Right renal pelvis (tissue), 4 donors: ENCODE results near the gene CYTH2. TPM values are rescaled to one million over a fixed set of nuclear protein-coding genes. Genes with fewer than 3 reads are reported as not detected.

ENCODE experiments used
- DNase-seq, 4 donors: peaks; one replicate each; pipeline ENCODE4 v3.0.0-alpha.2; 2013; ENCODE audit warnings: low read depth in 4 of 4, low spot score in 3 of 4, missing footprints in 1 of 4
- polyA plus RNA-seq, 4 donors: library from polyadenylated mRNA; unstranded; fragments of 120-200 nt; gene quantifications; one replicate each; pipeline ENCODE4 v1.2.1, GENCODE V29; 2013; ENCODE audit not compliant: insufficient read length in 4 of 4

Gene CYTH2, protein sequence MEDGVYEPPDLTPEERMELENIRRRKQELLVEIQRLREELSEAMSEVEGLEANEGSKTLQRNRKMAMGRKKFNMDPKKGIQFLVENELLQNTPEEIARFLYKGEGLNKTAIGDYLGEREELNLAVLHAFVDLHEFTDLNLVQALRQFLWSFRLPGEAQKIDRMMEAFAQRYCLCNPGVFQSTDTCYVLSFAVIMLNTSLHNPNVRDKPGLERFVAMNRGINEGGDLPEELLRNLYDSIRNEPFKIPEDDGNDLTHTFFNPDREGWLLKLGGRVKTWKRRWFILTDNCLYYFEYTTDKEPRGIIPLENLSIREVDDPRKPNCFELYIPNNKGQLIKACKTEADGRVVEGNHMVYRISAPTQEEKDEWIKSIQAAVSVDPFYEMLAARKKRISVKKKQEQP
- 10 to 100 TPM; 79.6 to 89.5 (median 84.3) TPM for polyA plus RNA-seq

DNA sequence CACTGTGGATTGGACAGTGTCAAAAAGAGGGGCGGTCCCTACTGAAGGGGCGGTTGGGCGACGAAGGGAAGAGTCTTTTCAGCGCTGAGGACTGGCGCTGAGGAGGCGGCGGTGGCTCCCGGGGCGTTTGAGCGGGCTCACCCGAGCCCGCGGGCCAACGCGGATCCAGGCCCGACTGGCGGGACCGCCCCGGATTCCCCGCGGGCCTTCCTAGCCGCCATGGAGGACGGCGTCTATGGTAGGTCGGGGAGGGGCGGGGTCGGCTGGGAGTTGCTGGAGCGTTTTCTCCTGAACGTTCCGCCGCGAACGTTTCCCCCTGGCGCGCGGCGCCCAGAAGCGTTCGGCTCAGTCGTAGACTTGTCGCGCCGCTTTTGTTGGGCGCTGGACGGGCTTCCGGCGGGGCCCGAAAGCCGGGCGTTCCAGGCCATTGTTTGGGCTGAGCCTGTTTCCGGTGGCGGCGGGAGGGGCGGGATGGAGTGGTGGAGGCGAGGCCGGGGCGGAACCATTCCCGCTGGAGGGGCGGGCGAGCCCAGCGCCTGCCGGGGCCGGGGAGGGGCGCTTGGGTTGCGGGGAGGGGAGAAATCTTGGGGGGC lies at the start of gene CYTH2:
CYTH2 (plus strand) TSS at position 81 of the 593 bp plus-strand sequence; CDS start at position 220, 139 bp downstream.
- peak in 2 of 4 donors; percentile 48 to 54 for DNase-seq

DNA sequence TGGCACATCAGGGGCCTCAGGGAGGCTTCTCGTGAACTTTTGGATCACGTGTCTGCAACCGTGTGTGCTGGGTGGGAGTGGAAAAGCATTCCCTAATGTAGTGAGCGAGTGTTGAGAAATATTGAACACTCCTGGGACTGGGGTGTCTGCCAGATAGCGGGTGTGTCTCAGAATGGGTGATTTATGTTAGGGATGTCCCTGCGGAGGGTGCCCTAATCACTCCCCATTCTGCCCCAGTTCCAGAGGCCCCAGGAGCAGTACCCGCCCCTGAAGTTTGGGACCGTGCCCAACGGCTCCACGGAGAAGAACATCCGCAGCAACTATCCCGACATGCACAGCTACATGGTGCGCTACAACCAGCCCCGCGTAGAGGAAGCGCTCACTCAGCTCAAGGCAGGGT lies 47.6 kb upstream of the CYTH2 start:
- no peak for DNase-seq

DNA sequence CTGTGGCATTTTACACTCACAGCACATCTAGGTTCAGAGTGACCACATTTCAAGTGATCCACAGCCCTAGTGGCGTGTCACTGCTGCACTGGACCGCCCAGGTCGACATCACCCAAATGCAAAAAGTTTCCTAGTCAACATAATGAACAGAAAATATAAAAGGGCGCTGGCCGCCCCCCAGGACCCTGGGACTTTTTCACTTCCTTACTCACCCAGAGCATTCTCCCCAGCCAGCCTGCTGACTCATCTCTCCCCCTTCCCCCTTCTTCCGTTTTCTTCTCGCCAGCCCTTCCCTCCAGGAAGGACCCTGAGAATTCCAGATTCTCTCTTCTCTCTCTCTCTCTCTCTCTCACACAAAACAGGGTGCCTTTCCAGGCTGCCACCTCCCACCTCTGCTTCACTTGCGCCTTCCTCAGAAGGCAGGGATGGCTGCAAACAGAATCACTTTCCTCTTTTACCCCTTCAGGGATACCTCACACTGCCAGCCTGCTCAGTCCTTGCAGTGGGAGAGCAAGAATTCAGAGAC lies 44.4 kb upstream of the CYTH2 start:
- no peak for DNase-seq

DNA sequence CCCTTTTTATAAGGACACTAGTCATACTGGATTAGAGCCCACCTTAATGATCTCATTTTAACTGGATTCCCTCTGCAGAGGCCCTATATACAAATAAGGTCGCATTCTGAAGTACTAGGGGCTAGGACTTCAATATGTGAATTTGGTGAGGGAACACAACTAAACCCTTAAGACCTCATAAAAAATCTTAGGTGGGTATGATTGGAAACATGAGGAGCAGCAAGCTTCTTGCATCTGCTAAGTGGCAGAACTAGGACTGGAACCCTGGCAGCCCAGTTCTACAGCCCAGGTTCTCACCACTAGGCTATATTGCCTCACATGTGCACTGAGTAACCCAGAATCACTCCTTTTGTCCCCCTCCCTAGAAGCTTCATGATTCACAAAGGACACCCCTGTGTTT lies 40.5 kb upstream of the CYTH2 start:
- DNase-seq: no peak

DNA sequence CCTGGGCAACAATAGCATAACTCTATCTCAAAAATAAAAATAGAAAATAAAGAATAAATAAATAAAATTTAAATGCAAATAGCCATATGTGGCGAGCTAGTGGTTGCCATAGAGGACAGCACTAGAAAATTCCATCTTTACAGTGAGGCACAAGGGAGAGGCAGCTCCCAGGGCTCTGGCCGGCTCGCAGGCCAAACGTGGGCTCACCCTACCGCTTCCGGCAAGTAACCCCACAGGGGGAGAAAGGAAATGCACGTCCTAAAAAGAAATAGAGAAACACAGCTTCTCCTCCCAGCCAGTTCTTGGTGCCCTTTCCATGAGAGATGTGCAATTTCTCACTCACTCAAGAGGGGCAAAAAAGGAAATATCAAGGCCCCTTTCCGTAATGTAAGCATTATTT lies 35.8 kb upstream of the CYTH2 start:
- no peak for DNase-seq

DNA sequence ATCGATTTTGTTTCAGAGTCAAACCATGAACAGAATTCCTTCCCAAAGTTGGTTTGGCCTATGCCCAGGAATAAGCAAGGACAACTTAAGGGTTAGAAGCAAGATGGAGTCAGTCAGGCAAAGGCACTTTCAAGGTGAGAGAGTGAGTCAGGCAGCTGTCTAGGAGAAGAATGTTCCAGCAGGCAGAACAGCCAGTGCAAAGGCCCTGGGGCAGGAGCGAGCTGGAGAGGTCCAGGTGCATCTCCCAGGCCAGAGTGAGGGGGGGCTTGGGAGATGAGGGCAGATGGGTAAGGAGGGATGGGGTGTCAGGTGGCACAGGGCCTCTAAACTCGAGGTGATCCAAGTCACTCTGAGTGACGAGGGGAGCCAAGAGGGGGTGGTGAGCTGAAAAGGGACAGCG lies 32.6 kb upstream of the CYTH2 start:
- DNase-seq: no peak

DNA sequence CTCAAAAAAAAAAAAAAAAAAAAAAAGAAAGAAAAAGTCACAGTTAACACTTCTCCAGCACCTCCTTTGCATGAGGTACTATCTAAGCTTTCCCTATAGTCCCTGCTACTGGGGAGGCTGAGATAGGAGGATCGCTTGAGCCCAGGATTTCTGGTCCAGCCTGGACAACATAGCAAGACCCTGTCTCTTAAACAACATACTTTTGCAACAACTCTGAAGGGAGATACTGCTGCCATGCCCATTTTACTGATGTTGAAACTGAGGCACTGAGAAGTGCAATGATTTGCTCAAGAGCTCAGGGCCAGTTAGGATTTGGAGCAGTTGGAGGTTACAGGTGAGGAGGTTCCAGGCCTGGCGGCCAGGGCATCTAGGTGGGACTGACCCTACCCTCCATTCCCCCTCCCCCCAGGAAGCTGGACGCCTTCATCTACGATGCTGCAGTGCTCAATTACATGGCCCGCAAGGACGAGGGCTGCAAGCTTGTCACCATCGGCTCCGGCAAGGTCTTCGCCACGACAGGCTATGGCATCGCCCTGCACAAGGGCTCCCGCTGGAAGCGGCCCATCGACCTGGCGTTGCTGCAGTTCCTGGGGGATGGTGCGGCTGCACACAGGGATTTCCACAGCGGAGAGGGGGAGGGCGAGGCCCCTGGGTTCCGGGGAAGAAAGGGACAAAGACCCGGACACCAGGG lies 27.7 kb upstream of the CYTH2 start:
- no peak for DNase-seq

DNA sequence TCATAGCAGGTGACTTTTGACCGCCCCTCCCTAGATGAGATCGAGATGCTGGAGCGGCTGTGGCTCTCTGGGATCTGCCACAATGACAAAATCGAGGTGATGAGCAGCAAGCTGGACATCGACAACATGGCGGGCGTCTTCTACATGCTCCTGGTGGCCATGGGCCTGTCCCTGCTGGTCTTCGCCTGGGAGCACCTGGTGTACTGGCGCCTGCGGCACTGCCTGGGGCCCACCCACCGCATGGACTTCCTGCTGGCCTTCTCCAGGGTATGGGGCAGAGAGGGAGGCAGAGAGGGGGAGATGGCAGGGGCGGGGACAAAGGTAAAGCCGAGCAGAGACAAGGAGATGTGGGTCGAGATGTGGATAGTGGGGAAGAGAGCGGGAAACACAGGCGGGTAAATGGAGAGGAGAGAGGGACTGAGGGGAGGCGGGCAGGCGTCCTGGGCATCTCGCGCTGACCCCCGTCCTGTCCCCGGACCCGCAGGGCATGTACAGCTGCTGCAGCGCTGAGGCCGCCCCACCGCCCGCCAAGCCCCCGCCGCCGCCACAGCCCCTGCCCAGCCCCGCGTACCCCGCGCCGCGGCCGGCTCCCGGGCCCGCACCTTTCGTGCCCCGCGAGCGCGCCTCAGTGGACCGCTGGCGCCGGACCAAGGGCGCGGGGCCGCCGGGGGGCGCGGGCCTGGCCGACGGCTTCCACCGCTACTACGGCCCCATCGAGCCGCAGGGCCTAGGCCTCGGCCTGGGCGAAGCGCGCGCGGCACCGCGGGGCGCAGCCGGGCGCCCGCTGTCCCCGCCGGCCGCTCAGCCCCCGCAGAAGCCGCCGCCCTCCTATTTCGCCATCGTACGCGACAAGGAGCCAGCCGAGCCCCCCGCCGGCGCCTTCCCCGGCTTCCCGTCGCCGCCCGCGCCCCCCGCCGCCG lies 26.8 kb upstream of the CYTH2 start:
- DNase-seq: no peak

DNA sequence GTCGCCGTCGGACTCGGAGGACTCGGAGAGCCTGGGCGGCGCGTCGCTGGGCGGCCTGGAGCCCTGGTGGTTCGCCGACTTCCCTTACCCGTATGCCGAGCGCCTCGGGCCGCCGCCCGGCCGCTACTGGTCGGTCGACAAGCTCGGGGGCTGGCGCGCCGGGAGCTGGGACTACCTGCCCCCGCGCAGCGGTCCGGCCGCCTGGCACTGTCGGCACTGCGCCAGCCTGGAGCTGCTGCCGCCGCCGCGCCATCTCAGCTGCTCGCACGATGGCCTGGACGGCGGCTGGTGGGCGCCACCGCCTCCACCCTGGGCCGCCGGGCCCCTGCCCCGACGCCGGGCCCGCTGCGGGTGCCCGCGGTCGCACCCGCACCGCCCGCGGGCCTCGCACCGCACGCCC lies 25.9 kb upstream of the CYTH2 start:
- no peak for DNase-seq

DNA sequence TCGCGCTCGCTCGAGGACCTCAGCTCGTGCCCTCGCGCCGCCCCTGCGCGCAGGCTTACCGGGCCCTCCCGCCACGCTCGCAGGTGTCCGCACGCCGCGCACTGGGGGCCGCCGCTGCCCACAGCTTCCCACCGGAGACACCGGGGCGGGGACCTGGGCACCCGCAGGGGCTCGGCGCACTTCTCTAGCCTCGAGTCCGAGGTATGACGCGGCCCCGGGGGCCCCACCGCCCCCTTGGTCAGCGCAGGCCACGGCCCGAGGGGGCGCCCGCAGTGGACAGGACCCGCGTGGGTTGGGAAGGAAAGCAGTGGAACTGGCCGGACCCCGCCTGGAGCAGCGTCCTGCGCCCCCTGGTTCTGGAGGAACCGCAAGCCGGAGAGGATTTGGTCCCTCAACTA lies 25.4 kb upstream of the CYTH2 start:
- DNase-seq: no peak

DNA sequence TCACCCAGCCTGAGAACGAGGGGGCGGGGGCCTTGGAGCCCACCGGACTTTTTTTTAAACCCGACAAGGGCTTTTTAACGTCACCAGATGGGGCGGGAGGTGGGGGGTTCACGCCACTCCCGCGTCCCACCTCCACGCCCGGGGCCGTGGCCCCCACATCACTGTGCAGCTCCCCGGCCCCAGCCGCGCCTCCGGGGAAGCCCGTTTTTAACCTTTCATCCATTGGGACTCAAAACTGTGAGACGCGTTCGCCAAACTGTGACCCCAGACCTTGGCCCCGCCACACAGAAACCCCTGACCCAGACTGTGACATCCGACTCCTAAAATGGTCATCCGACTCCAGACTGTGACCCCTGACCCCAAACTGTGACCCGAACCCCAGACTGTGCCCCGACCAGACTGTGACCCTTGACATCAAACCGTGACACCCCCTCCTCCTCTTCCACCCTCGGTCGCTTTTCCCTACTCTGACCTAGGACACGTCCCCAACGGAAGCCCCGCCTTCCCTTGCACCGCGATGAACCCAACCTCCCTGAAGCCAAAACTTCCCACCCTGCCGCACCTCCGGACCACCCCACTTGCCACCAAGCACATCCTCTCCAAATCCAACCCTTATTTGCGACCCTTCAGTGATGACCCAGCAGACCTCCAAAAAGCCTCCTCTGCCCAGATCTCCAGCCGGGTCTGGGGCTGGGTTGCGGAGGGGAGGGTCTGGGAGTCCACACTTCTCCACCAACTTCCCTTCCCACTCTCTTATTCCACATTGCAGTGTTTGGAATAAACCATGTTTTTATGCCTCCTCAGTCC lies 24.8 kb upstream of the CYTH2 start:
- no peak for DNase-seq

DNA sequence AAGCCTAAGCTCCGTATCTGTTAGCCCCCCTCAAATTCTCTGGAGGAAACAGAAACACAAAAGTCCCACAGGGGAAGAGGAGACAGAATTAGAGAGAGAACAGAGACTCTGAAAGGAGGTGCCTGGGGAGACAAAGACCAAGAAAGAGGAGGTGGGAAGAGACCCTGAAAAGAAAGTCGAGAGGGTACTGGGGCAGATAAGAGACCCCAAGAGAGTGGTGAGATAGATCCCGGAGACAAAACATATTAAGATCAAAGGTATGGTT lies 24.3 kb upstream of the CYTH2 start:
- no peak for DNase-seq

DNA sequence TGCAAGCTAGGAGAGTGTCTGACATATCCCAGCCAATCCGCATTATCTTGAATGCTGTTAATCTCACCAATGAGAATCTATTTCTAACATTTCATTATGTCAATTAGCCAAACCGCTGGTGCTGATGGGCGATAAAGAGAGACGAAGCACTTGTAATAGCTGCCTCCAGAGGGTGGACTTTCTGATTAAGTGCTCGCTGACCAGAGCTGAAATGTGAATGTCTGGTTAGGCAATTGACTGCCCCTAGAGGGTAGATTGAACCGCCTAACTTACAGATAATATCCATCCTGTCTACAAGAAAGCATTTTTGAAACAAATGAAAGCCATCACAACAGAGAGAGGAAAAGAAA lies 23.9 kb upstream of the CYTH2 start:
- peak in 2 of 4 donors; percentile 56 to 63 for DNase-seq

DNA sequence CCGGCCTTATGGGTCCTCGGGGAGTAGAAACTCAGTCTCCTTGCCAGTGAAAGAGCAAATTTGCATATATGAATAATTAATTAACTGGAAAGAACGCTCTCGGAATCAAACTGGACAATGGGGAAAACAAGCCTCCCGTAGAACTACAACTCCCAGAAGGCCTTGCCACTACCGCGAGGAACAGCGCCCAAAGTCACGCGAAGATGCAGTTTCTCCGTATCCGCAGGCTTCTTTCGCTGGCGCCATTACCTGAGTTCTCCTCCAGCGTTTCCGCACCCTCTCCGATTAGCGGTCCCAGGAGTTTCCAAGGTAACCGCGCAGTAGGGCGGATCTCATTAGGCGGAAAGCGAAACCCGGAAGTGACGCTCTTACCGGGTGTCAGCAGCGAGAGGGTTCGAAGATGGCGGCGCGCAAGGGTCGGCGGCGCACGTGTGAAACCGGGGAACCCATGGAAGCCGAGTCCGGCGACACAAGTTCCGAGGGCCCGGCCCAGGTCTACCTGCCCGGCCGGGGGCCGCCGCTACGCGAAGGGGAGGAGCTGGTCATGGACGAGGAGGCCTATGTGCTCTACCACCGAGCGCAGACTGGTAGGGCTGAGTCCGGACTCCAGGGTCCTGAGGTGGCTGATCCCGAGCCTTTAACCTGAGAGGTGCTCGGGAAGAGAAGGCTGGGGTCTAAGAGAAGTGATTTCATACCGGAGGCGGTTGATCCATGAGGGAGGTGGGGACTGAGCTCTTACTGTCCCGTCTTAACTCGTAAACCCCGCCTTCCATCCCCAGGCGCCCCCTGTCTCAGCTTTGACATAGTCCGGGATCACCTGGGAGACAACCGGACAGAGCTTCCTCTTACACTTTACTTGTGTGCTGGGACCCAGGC lies 23.3 kb upstream of the CYTH2 start, which contains the start of gene GRWD1:
GRWD1 (plus strand) TSS at position 378 of the 876 bp plus-strand sequence; CDS start at position 401, 23 bp downstream.
- peak; percentile 88 to 95 (median 92) for DNase-seq

DNA sequence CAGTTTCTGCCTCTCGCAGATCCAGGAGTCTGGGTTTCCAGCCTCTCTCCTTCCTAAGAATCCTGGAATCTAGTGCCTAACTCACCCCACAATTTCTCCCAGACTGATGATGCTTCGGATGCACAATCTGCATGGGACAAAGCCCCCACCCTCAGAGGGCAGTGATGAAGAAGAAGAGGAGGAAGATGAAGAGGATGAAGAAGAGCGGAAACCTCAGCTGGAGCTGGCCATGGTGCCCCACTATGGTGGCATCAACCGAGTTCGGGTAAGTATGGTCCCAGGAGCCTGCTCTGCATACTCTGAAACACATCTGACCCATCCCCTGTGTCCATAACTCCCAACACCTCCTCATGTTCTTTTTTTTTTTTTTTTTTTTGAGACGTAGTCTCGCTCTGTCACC lies 22.6 kb upstream of the CYTH2 start:
- no peak for DNase-seq

DNA sequence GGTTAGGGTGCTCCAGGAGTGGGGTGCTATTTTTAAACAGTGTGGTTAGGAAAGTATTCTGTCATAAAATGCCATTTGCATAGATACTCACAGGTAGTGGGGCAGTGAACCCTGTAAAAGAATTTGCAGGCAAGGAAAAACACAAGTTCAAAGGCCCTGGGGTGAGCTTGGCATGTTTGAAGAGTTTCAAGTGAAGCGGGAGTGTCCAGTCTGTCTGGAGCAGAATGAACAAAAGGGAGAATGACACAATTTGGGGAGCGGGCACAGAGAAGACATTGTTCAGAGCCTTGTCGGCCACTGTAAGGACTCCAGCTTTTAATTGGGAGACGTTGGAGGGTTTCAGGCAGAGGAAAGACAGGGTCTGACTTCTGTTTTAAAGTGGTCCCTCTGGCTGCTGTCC lies 20.6 kb upstream of the CYTH2 start:
- DNase-seq: no peak

DNA sequence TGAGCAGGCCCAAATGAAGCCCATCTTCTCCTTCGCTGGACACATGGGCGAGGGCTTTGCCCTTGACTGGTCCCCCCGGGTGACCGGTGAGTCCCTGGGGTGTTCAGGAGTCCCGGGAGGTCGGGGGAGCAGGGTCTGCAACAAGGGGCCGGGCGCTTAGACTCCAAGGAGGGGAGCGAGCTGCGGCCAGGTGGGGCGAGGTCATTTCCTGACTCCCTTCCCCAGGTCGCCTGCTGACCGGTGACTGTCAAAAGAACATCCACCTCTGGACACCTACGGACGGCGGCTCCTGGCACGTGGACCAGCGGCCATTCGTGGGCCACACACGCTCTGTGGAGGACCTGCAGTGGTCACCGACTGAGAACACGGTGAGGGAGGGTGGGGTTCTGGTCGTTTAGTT lies 18.7 kb upstream of the CYTH2 start:
- no peak for DNase-seq

DNA sequence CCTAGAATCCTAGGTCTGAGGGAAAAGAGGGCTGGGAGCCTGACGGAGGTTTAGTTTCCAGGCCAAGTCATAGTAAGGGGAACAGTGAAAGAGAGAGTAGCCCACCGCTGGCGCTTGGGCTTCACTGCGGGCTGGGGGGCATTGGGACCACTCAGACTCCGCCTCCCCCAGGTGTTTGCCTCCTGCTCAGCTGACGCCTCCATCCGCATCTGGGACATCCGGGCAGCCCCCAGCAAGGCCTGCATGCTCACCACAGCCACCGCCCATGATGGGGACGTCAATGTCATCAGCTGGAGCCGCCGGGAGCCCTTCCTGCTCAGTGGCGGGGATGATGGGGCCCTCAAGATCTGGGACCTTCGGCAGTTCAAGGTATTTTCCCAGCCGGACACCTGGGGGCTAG lies 18.3 kb upstream of the CYTH2 start:
- no peak for DNase-seq

DNA sequence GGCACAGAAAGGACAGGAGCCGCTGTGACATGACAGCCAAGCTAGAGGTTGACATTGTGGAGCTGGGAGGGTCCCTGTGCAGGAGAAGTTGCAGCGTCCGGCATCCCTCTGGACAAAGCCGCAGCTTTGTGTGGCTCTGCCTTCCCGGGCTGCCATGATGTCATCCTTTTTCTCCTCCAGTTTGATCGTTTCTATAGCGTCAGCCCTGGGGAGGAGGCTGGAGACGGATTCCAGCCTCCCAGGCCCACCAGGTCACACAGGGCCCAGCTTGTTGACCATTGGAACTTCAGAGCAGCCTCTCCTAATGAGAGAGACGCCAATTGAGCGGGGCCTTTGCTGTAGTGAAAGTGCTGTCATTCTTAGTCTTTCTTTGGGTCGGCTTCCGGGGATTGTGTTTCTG lies 17.5 kb upstream of the CYTH2 start:
- no peak for DNase-seq
